ENCODE measurements around the gene LRRIQ1. TPM values are rescaled to one million over a fixed set of nuclear protein-coding genes. Genes with fewer than 3 reads are reported as not detected.

Gene LRRIQ1
- total RNA-seq, 1 experiment from 2014 or later, result 0.18 TPM

DNA sequence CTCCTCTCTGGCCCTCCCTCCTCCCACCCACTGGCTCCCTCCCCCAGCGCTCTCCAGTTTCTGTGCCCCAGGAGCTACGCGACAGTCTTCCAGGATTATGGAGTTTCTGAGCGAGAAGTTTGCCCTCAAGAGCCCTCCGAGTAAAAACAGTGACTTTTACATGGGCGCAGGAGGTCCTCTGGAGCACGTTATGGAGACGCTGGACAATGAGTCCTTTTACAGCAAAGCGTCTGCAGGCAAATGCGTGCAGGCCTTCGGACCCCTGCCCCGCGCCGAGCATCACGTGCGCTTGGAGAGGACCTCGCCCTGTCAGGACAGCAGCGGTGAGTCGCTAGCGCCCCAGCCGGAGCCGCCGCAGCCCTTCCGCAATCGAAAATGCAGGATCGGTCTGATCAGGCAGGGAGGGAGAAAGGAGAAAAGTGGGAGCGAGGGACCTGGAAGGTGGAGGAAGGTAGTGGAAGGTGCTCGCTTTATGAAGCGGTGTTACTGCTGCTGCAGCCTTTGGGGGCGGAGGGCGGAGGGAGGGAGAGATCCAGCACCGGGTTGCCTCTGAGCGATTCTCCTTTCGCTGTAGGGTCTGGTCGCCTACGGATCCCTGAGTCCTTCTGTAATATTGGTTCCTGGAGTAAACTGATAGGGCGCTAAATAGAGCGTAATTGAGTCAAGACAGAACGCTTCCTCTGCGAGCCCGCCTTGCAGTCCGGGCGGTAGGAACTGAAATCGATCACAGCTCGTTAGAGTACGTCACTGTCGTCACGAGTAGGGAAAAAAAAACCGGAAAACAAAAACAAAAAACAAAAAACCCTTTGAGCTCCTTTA lies 244.2 kb downstream of the LRRIQ1 start, which contains the start of gene ALX1:
ALX1 (plus strand) TSS at position 56 of the 819 bp plus-strand sequence; CDS start at position 98, 42 bp downstream.
- no peak for DNase-seq (ENCODE audit: low spot score)

DNA sequence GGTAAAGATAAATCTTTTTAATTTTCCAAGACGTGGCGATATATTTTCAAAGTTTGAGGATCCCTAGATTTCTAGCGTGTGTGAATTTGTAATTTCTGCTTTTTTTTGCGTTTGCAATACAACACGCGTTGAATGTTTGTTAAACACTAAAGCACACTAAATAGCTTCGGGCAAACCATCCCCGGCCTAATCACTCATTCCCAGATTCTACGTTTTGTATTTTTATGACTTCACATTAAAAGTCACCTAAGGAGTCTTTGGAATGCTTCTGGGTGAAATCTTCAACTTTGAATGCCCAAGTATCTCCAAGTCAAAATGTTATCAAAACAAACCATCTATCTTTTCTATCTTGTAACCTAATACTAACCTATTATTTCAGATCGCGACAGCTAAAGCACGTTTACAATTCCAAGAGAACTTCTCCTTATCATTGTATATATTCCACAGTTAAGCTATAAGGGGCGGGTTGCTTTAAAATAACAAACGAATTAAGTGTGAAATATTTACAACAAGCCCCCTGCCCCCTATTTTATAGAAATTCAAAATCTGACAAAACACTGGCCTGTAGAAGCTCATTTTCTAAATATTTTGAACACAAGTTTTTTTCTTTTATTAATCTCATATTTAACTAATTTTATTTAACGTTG lies 245.0 kb downstream of the LRRIQ1 start:
- no peak for DNase-seq (ENCODE audit: low spot score)

DNA sequence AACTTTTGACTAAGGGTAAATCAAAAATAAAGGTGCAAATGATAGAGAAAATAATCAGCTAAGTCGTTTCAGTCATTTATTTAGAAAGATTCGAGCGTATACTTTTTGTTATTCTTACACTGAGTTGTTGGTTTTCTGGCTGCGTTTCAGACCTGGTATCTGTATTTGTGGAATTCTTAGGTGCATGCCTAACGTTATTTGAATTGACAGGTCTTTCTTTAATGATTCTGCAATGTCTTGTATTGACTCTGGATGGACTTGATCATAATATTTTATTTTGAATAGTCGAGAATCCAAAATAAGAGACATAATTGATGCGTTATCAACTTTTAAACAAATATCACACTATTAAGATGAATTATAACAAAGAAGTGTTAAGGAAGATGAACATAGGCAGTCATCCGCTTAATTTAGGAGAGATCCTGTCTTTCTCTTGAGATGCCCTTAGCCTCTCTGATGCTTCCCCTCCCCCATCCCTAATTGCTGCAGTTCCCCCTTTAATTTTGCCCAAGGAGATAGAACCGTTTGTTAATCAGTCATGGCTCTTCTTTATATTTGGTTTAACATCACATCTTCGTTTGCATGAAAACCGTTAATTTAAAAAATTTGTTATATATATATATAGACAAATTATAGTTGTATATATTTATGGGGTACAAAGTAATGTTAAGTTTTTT lies 245.6 kb downstream of the LRRIQ1 start:
- DNase-seq (ENCODE audit: low spot score), result no peak

DNA sequence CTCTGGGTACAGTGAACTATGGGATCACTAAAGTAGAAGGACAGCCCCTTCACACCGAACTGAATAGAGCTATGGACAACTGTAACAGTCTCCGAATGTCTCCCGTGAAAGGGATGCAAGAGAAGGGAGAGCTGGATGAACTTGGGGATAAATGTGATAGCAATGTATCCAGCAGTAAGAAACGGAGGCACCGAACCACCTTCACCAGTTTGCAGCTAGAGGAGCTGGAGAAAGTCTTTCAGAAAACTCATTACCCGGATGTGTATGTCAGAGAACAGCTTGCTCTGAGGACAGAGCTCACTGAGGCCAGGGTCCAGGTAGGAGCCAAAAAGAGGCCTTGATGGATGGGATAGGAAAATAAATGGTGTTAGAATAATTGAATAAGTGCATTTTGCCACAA lies 247.4 kb downstream of the LRRIQ1 start:
- DNase-seq (ENCODE audit: low spot score), result no peak

Other genes starting within 250 kb of the LRRIQ1 start
- gene SLC6A15, start 123.6 kb upstream of the LRRIQ1 start, total RNA-seq (2014; rRNA removed; shearing (Covaris generic)), result not detected in 2 replicates
- not detected in 2 replicates for gene TSPAN19, start 74 bp upstream of the LRRIQ1 start, total RNA-seq (2014; rRNA removed; shearing (Covaris generic))
- not detected in 2 replicates for gene ALX1, start 243.9 kb downstream of the LRRIQ1 start, total RNA-seq (2014; rRNA removed; shearing (Covaris generic))